ENCODE data around the gene DSCAML1.

- no peak for TF ChIP-seq SRF (IDR thresholded peaks at IDR 0.05; ENCODE audit: low read depth)
- TF ChIP-seq RAD21 (IDR thresholded peaks at IDR 0.05; ENCODE audit: low read depth): no peak
- no peak for TF ChIP-seq CTCF (IDR thresholded peaks at IDR 0.05 in 2 of 3, conservative IDR thresholded peaks at IDR 0.05 in 1 of 3; ENCODE audit: borderline replicate concordance in 1 of 3, insufficient read depth in 1 of 3, low read depth in 2 of 3, low read length in 2 of 3)
- TF ChIP-seq MAX (IDR thresholded peaks at IDR 0.05): no peak
These were observed 307.7 kb downstream of the DSCAML1 start for GRCh38 chr11:117488996-117489952.

Data from HCT116 (cell line).